ENCODE measurements around the gene TTF1.

The TTF1 gene

DNA sequence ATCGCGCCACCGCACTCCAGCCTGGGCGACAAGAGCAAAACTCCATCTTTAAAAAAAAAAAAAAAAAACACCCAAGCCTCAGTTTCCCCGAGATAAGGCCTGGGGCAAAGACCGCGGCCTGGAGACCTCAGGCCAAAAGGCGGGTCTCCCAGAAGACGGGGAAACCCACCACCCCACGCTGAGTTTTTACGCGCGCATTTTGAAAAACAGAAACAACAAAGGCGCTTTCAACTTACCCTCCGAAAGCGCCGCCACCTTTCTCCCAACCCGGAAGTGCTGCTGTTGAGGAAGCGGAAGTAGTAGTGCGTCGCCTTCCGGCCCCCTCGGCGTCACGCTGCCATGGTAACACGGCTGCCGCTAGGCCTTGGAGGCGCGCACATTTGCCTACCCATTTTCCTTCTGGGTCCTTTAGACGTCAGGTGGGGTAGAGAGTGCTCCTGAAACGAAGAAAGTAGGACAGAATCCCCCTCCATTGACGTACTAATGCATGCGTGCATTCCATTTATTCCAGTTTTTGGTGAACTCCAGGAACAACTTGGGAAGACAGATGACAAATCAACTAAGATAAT lies at the start of gene TTF1:
TTF1 (minus strand) TSS at position 287 of the 569 bp plus-strand sequence. CDS start 4,019 bp downstream, outside the sequence.
- DNase-seq, result peak; percentile 93 to 95

DNA sequence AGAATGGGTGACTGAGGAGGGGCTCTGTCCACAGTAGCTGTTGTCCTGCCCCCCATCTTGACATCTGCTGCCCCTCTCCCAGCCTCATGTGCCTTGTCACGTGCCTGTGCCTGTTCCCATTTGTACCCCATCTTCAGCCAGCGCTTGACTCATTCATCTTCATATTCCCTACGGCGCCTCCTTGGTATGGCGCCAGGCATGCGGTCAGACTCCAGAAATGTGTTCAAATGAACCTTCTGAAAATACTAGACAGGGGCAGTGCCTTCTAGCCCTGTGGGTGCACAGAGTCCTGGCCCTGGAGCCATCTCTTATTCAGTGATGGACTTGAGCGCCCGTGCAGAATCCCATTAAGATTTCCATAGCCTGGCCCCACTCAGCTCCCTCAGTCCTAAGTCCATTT lies 49.6 kb upstream of the TTF1 start:
- no peak for DNase-seq

GRCh38 chr9:132451276-132451675 lies 44.6 kb upstream of the TTF1 start:
- peak; percentile 47 to 55 for DNase-seq

GRCh38 chr9:132447902-132448301 lies 41.3 kb upstream of the TTF1 start:
- no peak for DNase-seq

- DNase-seq, result no peak
Observed at GRCh38 chr9:132447346-132447745, 40.7 kb upstream of the TTF1 start.

DNA sequence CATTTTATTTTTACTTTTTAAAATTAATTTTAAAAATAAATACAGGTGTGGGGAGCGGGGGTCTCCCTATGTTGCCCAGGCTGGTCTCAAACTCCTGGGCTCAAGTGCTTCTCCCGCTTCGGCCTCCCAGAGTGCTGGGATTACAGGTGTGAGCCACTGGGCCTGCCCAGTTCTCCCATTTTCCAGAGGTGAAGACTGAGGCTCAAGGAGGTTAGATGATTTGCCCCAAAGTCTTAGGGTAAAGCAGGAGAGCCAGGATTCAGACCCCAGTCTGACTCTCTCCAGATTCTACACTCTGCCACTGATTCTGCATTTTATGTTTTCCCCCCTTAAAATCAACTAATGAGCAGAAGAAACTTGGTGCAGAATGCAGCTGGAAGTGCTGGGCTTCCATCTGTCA lies 40.2 kb upstream of the TTF1 start:
- DNase-seq, result no peak

GRCh38 chr9:132443951-132444607 lies 37.4 kb upstream of the TTF1 start:
- no peak for DNase-seq

GRCh38 chr9:132441404-132441803 lies 34.8 kb upstream of the TTF1 start:
- no peak for DNase-seq

GRCh38 chr9:132440735-132441134 lies 34.1 kb upstream of the TTF1 start:
- DNase-seq, result no peak

- DNase-seq, result no peak
Observed at GRCh38 chr9:132439153-132439552, 32.5 kb upstream of the TTF1 start.

- no peak for DNase-seq
Observed at GRCh38 chr9:132434881-132435280, 28.2 kb upstream of the TTF1 start.

DNA sequence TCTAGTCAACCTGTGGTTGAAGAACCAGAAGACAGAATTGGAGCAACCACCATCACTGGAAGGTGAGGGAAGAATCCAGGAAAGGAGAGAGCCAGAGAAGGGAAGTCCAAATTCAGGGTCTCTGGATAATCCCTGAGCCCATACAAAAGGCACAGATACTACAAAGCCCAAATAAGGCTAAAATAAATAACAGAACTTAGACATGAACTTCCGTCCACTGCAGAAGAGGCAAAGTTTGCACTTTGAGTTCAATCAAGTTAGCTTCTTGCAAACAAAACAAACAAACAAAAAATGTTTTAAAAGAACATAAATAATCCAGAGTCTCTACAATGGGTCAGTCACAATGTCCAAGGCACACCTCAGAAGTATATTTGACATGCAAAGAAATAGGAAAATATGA lies 24.4 kb upstream of the TTF1 start:
- no peak for DNase-seq

GRCh38 chr9:132426639-132427414 lies 20.2 kb upstream of the TTF1 start:
- no peak for DNase-seq

GRCh38 chr9:132425675-132426062 lies 19.0 kb upstream of the TTF1 start:
- DNase-seq, result no peak

GRCh38 chr9:132424857-132425674 lies 18.4 kb upstream of the TTF1 start:
- DNase-seq, result no peak

DNA sequence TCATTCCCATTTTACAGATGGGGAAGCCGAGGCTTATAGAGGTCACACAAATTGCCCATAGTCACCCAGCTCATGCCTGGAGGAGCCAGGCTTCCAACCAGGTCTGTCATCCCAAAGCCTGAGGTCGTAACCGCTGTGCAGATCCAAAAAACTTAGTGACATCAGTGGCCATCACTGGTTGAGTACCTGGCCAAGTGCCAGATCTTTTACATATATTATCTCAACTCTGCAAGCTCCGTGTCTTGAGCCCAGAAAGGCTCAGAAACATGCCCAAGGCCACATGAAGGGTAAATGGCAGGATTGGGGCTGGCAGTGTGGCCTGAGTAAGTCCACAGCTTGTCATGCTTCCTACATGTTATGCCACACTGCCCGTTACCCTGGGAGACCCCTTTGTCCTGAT lies 16.9 kb upstream of the TTF1 start:
- DNase-seq, result no peak

DNA sequence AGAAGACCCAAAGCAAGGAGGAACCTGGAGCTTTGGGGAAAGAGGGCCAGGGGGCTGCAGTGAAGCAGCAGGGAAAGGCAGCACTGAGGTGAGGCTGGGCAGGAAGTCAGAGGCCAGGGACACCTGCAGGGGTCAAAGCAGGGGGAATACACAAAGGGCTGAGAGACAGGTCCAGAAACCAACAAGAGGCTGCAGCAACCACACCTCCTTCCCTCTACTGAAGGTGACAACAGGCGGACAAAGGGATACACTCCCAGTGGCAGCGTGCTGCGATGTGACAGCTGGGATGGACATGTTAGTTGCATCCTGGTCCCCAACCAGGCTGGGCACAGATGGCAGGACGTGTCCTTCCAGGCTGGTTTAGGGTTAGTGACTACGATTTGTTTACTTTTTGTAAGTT lies 15.9 kb upstream of the TTF1 start:
- DNase-seq, result no peak

DNA sequence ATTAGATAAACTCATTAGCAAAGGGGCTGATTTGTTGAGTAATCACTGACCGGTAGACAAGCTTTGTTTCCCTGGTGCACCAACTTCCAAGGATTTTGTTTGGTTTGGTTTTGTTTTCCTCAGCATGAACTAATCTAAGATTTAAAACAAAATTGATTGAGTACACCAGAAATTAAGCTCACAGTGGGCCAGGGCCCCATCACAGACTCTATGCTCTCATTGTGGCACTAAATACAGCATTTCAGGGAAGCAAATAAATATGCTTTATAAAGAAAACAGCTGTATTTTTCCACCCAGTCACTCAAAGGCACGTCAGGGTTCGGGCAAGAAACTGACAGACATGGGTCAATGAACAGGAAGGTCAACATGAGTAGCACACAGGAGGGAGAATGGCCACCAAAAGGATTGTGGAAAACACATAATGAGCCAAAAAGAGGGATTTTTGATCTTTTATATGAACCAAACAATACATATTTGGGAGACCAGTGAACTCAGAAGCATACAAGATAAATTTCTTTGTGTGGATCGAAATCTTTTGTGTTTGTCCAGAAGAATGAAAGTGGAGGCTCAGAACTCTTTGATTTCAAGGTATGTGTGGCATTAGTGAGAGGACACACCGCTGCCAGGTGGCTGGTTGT lies 12.2 kb upstream of the TTF1 start:
- no peak for DNase-seq

- DNase-seq, result no peak
Observed at GRCh38 chr9:132415181-132415580, 8.5 kb upstream of the TTF1 start.

DNA sequence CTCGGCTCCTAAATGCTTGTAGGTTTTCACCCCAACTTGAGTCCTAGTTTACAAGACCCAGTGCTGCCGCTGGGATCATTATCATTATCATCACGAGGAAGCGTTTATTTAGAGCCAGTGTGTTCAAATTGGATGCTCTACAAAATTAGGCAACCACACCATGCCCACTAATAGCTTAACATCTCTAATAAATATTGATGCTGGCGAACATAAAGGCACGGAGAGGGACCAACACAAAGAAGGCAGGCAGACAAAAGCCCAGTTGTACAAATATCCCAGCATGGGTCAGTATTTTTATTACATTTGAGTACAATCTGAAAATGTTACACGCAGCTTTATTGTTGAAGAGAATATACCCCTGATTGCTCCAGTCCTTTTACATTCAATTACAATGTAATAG lies 8.1 kb upstream of the TTF1 start:
- DNase-seq, result no peak

GRCh38 chr9:132413926-132414325 lies 7.3 kb upstream of the TTF1 start:
- DNase-seq, result no peak

- peak; percentile 22 to 24 for DNase-seq
Observed at GRCh38 chr9:132412089-132412488, 5.4 kb upstream of the TTF1 start.

- peak; percentile 76 to 77 for DNase-seq
Observed at GRCh38 chr9:132411091-132411508, 4.5 kb upstream of the TTF1 start.

Measured in CD4-positive, alpha-beta T cell treated with Interleukin-4 for 1 hour (primary cell).